ENCODE measurements around the gene CALY. TPM values are rescaled to one million over a fixed set of nuclear protein-coding genes. Genes with fewer than 3 reads are reported as not detected.

The CALY gene
- total RNA-seq, 1 experiment from 2014 or later: not detected

GRCh38 chr10:133277277-133277992 lies 59.3 kb downstream of the CALY start:
- DNase-seq: no peak
- H3K9me3 ChIP-seq: no peaks in the 10 kb centered on the region
- no peak overlapping the region for H3K4me3 ChIP-seq
- peaks cover 5% of the 10 kb centered on the region; the same call in 1 of the 2 replicates for H3K36me3 ChIP-seq
- H3K27me3 ChIP-seq: no peaks in the 10 kb centered on the region

DNA sequence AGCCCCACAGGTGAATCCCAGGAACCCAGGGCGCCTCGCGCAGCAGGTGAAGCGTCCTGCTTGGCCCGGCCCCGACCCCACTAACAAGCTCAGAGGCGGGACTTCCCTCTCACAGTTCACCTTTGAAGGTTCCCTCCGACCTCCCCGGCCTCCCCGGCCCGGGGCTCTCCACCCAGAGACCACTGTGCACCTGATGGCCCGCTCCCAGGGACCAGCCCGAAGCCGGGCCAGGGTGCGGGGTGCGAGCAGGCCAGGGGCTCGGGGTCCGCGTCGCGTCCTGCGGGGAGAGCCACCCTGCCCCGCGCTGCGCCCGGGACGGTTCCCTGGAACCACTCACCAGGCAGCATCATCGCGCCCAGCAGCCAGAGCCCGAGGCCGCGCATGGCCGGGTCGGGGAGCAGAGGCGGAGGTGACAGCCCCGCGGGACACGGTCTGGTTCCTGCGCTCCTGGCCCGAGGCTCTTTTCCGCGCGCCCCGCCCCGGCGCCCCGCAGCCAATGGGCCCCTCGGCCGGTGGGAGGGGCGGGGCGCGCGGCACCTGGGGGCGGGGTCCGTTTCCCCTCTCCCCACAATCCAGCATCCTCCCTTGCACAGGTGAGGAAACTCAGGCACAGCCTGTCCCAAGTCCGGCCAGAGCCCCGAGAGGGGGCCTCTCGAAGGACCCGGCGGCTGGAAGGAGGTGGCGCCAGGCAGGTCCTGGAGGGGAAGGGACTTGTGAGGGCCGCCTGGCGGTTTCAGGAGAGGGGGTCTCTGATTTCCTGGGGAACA lies 60.1 kb downstream of the CALY start, which contains the start of gene ADAM8:
TSS of gene ADAM8 (minus strand) at position 434 of the 767 bp plus-strand sequence. CDS start at position 383, 51 bp downstream.
- no peak within 1 kb of the TSS for H3K4me3 ChIP-seq
- peaks cover under 1% of the 10 kb centered on the region; the same call in 1 of the 2 replicates for H3K36me3 ChIP-seq
- no peaks in the 10 kb centered on the region for H3K9me3 ChIP-seq
- H3K27me3 ChIP-seq: no peaks in the 10 kb centered on the region
- DNase-seq: no peak

DNA sequence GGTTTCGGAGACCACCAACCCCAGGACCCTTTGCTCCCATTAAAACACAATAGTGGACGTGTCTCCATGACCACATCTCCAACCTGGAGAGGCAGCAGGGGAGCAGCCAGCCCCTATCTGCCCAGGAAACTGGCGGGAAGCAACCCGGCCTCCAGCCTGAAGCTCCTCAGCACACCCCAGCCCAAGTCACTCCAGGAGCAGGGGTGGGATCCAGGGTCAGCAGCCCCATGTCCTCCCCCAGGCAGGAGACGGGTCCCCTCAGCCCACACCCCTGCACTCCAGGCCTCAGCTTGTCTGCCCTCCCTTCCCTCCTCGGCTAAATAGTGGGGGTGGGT lies 60.6 kb downstream of the CALY start:
- H3K4me3 ChIP-seq: no peak overlapping the region
- no peaks in the 10 kb centered on the region for H3K36me3 ChIP-seq
- no peak for DNase-seq
- no peaks in the 10 kb centered on the region for H3K27me3 ChIP-seq
- no peaks in the 10 kb centered on the region for H3K9me3 ChIP-seq

DNA sequence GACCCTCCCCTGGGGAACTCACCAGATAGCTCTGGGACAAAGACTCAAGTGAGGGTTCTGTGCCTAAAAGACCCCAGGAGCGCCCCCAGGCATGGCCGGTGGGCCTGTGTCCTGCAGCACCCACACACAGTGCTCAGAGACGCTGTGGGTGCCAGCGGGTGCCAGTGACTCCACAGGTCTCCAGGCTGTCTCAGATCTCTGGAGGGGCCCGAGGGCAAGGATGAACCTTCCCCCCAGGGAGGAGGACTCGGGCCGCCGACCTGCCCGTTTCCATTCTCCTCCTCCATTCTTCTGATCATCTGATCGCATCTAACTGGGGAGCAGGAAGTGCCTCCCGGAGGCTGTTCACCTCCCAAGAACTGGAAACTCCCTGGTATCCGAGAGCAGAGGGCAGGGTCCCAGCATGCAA lies 61.0 kb downstream of the CALY start:
- Histone ChIP-seq H3K27me3 (no peaks in the 10 kb centered on the region), H3K4me3 (no peak overlapping the region), H3K9me3 (no peaks in the 10 kb centered on the region), H3K36me3 (no peaks in the 10 kb centered on the region)
- no peak for DNase-seq

DNA sequence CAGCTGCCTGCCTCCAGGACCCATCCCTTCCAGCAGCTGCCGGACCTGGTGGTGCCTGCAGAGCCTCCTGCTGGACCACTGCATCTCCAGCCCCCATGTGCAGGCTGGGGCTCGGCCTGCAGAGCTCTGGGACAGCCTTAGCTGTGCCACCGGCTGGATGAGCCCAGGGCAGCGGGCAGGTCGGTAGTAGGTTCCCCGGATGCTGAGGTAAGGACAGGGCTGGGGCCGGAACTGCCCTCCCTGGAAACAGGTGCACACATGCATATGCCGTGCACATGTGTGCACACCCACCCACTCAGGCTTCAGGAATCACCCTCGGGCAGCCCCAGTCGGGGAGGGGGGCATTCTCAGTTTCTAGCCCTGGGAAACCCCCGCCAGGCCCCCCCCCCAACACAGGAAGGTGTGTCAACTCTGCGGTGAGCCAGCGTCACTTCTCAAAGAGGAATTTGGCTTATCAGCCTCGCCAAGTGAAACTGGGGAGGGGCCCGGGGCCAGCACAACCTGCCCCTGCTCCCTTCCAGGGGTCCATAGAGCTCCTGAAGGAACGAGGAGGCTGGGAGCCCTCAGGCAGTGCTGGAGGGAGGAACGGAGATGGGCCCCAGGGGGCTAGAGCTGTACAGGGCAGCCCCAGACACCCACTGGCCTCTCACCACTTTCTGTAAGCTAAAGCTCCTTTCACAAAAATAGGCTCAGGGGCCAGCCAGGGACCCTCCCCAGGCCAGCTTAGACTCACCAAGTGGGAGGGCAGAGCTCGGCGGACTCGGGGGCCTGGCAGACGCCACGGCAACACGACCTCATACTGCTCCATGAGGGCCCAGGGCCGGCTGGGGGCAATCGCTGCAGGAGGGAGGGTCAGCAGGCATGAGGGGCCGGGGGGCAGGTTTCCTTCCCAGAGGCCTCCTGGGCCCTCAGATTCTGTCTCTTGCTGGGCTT lies 61.7 kb downstream of the CALY start:
- Histone ChIP-seq H3K36me3 (no peaks in the 10 kb centered on the region), H3K4me3 (no peak overlapping the region), H3K9me3 (no peaks in the 10 kb centered on the region), H3K27me3 (no peaks in the 10 kb centered on the region)
- DNase-seq: no peak

Other genes starting within 250 kb of the CALY start
- not detected in 2 replicates for gene ADGRA1, start 249.0 kb downstream of the CALY start, total RNA-seq (2014; rRNA removed; shearing (Covaris generic); ENCODE audit: low replicate concordance)
- 0.92 and 1.5 TPM in 2 replicates for gene KNDC1, start 176.7 kb downstream of the CALY start, total RNA-seq (2014; rRNA removed; shearing (Covaris generic); ENCODE audit: low replicate concordance)
- not detected in 2 replicates for gene UTF1, start 106.7 kb downstream of the CALY start, total RNA-seq (2014; rRNA removed; shearing (Covaris generic); ENCODE audit: low replicate concordance)
- gene VENTX, start 99.0 kb downstream of the CALY start, total RNA-seq (2014; rRNA removed; shearing (Covaris generic); ENCODE audit: low replicate concordance): not detected in 2 replicates
- gene ADAM8, start 60.0 kb downstream of the CALY start, total RNA-seq (2014; rRNA removed; shearing (Covaris generic); ENCODE audit: low replicate concordance): 0.52 and 1.5 TPM in 2 replicates
- gene TUBGCP2, start 28.0 kb downstream of the CALY start, total RNA-seq (2014; rRNA removed; shearing (Covaris generic); ENCODE audit: low replicate concordance): 58.6 and 80.8 TPM in 2 replicates
- gene ZNF511, start 28.0 kb downstream of the CALY start, total RNA-seq (2014; rRNA removed; shearing (Covaris generic); ENCODE audit: low replicate concordance): 42.0 and 75.7 TPM in 2 replicates
- not detected in 2 replicates for gene PRAP1, start 10.5 kb upstream of the CALY start, total RNA-seq (2014; rRNA removed; shearing (Covaris generic); ENCODE audit: low replicate concordance)
- gene FUOM, start 21.1 kb upstream of the CALY start, total RNA-seq (2014; rRNA removed; shearing (Covaris generic); ENCODE audit: low replicate concordance): 10.8 and 50.8 TPM in 2 replicates
- 73.8 and 120 TPM in 2 replicates for gene ECHS1, start 36.5 kb upstream of the CALY start, total RNA-seq (2014; rRNA removed; shearing (Covaris generic); ENCODE audit: low replicate concordance)
- 0.54 and 0.66 TPM in 2 replicates for gene PAOX, start 42.4 kb upstream of the CALY start, total RNA-seq (2014; rRNA removed; shearing (Covaris generic); ENCODE audit: low replicate concordance)
- 33.6 and 39.4 TPM in 2 replicates for gene MTG1, start 57.3 kb upstream of the CALY start, total RNA-seq (2014; rRNA removed; shearing (Covaris generic); ENCODE audit: low replicate concordance)
- not detected in 2 replicates for gene SPRN, start 87.7 kb upstream of the CALY start, total RNA-seq (2014; rRNA removed; shearing (Covaris generic); ENCODE audit: low replicate concordance)
- gene SCART1, start 117.0 kb upstream of the CALY start, total RNA-seq (2014; rRNA removed; shearing (Covaris generic); ENCODE audit: low replicate concordance): 0.35 and 1.5 TPM in 2 replicates
- gene CYP2E1, start 190.5 kb upstream of the CALY start, total RNA-seq (2014; rRNA removed; shearing (Covaris generic); ENCODE audit: low replicate concordance): 0.99 TPM in 1 of 2 replicates, not detected in the other
- not detected in 2 replicates for gene SYCE1, start 228.7 kb upstream of the CALY start, total RNA-seq (2014; rRNA removed; shearing (Covaris generic); ENCODE audit: low replicate concordance)

Data from MG63 (cell line).